HepG2 (cell line): ENCODE data around the gene PRDX3. TPM values are rescaled to one million over a fixed set of nuclear protein-coding genes. Genes with fewer than 3 reads are reported as not detected.

ENCODE experiments used
- AGO1 ChIP-seq: fragments of 200-400 bp; formaldehyde crosslinking; IDR thresholded peaks from 2 replicates; pipeline ENCODE4 v1.6.1; 2017; ENCODE audit warnings: mild to moderate bottlenecking, low read depth, low read length, moderate library complexity; ENCODE audit not compliant: poor library complexity, severe bottlenecking
- ARHGAP35 ChIP-seq: sonication (generic); formaldehyde crosslinking; IDR thresholded peaks from 2 replicates; pipeline ENCODE4 v1.9.0; 2022; ENCODE audit warnings: mild to moderate bottlenecking, inconsistent platforms, moderate library complexity, missing genetic modification reagents, borderline replicate concordance
- ARID3A ChIP-seq: IDR thresholded peaks from 2 replicates; pipeline ENCODE4 v1.6.1; 2012; ENCODE audit warnings: low read depth, low read length, improper control_type of control experiment
- ASH2L ChIP-seq: fragments of 300-600, 200-600 bp; sonication (generic); IDR thresholded peaks from 2 replicates; pipeline ENCODE4 v1.7.0; 2017; ENCODE audit warnings: low read depth, mild to moderate bottlenecking, moderate library complexity, mixed read lengths, low read length; ENCODE audit not compliant: insufficient read length
- CBX2 ChIP-seq, 2 experiments: fragments of 200-600 bp in 1 of 2; sonication (generic); formaldehyde crosslinking in 1 of 2; IDR thresholded peaks; 2 replicates each; pipeline versions ENCODE4 v1.7.0 to v1.8.1; 2018 to 2022; ENCODE audit warnings: low read depth in 2 of 2, low read length in 1 of 2, mild to moderate bottlenecking in 1 of 2, missing genetic modification reagents in 1 of 2
- CENPT ChIP-seq: sonication (generic); formaldehyde crosslinking; IDR thresholded peaks from 2 replicates; pipeline ENCODE4 v1.8.0; 2022; ENCODE audit warnings: low read depth, mild to moderate bottlenecking, moderate library complexity, missing genetic modification reagents
- FOXJ3 ChIP-seq: sonication (generic); formaldehyde crosslinking; IDR thresholded peaks from 2 replicates; pipeline ENCODE4 v1.4.0; 2020; ENCODE audit warnings: missing genetic modification reagents, mild to moderate bottlenecking, borderline replicate concordance
- FOXK1 ChIP-seq: sonication (generic); formaldehyde crosslinking; IDR thresholded peaks from 2 replicates; pipeline ENCODE4 v1.4.0; 2020; ENCODE audit warnings: low read depth, missing genetic modification reagents, borderline replicate concordance
- KDM4B ChIP-seq: sonication (generic); formaldehyde crosslinking; IDR thresholded peaks from 2 replicates; pipeline ENCODE4 v1.4.0; 2020; ENCODE audit warnings: missing genetic modification reagents
- MXD1 ChIP-seq: sonication (generic); formaldehyde crosslinking; IDR thresholded peaks from 2 replicates; pipeline ENCODE4 v1.4.0; 2020; ENCODE audit warnings: mild to moderate bottlenecking, missing genetic modification reagents
- POGZ ChIP-seq: sonication (generic); formaldehyde crosslinking; IDR thresholded peaks from 2 replicates; pipeline ENCODE4 v1.4.0; 2020; ENCODE audit warnings: mild to moderate bottlenecking, missing genetic modification reagents
- SMAD1 ChIP-seq: sonication (generic); formaldehyde crosslinking; IDR thresholded peaks from 2 replicates; pipeline ENCODE4 v1.4.0; 2020; ENCODE audit warnings: missing genetic modification reagents, low read depth, mild to moderate bottlenecking, borderline replicate concordance
- SNAI1 ChIP-seq: sonication (generic); formaldehyde crosslinking; IDR thresholded peaks from 2 replicates; pipeline ENCODE4 v1.5.0; 2020; ENCODE audit warnings: mild to moderate bottlenecking, missing genetic modification reagents, borderline replicate concordance
- THAP8 ChIP-seq: sonication (generic); formaldehyde crosslinking; IDR thresholded peaks from 2 replicates; pipeline ENCODE4 v1.5.1; 2020; ENCODE audit warnings: missing genetic modification reagents, mild to moderate bottlenecking, borderline replicate concordance
- ZNF326 ChIP-seq: sonication (generic); formaldehyde crosslinking; IDR thresholded peaks from 2 replicates; pipeline ENCODE4 v1.4.0; 2020; ENCODE audit warnings: missing genetic modification reagents, borderline replicate concordance
- ZNF891 ChIP-seq: sonication (generic); formaldehyde crosslinking; IDR thresholded peaks from 2 replicates; pipeline ENCODE4 v1.5.0; 2020; ENCODE audit warnings: mild to moderate bottlenecking, missing genetic modification reagents
- ZSCAN31 ChIP-seq: sonication (generic); formaldehyde crosslinking; IDR thresholded peaks from 2 replicates; pipeline ENCODE4 v1.5.0; 2020; ENCODE audit warnings: low read depth, mild to moderate bottlenecking, missing genetic modification reagents
- ZZZ3 ChIP-seq: sonication (generic); formaldehyde crosslinking; IDR thresholded peaks from 2 replicates; pipeline ENCODE4 v1.4.0; 2020; ENCODE audit warnings: missing genetic modification reagents, mild to moderate bottlenecking, borderline replicate concordance
- polyA plus RNA-seq, 8 experiments: library from polyadenylated mRNA; depleted of rRNA in 3 of 8; stranded (reverse) in 7 of 8; unstranded in 1 of 8; fragments of >200 nt; fragmentation: Illumina TruSeq in 4 of 8; extraction: Trizol in 4 of 8; gene quantifications; 2 replicates each; pipeline versions ENCODE4 v1.2.1 to v1.2.3, GENCODE V29; 2011 to 2016; ENCODE audit warnings: low read depth in 4 of 8, missing spikeins in 1 of 8, mixed read lengths in 1 of 8; ENCODE audit not compliant: insufficient read depth in 1 of 8
- total RNA-seq, 5 experiments: library from RNA; depleted of rRNA; stranded (reverse); fragments of >200 nt; fragmentation: Illumina TruSeq; extraction: Trizol; gene quantifications; 2 replicates each; pipeline ENCODE4 v1.2.3, GENCODE V29; 2016; ENCODE audit warnings: low read depth in 1 of 5
- TF ChIP-seq, protein P1 (sequence below): IDR thresholded peaks from 2 replicates; pipeline ENCODE4 v1.6.1; 2018; ENCODE audit warnings: missing genetic modification reagents, mild to moderate bottlenecking, missing compliant biosample characterization
- TF ChIP-seq, protein P2 (sequence below): sonication (generic); formaldehyde crosslinking; IDR thresholded peaks from 2 replicates; pipeline ENCODE4 v1.5.1; 2020; ENCODE audit warnings: mild to moderate bottlenecking, moderate library complexity, missing genetic modification reagents

Gene PRDX3
- total and polyA plus RNA-seq, 2 of the 13 experiments (the other 11 are each of a cell fraction or from before 2014, with no cell fraction given) = 407 to 565 TPM

DNA sequence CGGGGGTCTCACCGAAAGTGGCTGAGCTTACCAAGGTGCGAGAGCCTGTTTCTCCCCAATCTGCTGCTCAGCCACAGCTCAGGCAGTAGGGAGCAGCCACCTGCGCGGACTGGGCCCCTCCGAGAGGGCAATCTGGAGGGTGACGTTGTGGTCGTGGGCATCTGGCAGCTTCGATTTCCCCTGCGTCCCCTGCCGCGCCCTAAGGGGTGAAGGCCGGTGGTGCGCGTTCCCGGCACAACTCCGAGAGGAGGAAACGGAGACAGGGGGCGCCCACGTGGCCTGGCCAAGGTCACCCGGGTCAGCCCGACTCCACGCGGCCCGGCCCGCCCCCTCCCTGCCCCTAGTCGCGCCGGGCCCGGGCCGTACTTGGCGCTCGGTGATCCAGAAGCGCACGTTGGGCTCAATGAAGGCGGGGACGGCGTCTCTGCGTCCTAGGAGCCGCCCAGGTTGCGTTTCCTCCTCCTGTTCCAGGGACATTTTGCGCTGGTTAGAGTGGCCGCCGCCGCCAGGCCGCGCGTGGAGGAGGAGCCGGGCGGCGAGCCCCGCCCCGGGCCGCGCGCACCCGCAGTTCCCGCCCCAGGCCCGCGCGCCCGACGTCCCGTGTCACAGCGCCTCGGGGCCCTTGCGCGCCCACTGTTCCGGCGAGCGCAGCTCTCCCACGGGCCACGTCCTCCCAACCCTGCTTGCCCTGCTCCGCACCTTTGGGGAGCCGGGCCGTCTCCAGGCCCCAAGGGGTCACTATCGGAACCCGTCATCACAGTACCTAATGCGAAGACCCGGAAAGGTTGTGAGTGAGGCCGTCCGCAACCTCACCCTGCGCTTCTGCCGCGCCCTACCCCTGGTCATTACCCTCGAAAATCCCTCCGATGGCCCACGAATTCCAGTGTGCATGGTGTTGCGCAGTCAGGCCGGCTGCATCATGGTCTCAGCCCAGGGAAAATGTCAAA lies 13.2 kb downstream of the PRDX3 start, which contains the start of gene SFXN4 (continued):
- 0 out of 2 replicates have a peak, but pooled peaks have one; percentile 43 for TF ChIP-seq SMAD1 (CRISPR knock-in tag)
- TF ChIP-seq FOXK1 (CRISPR knock-in tag) = peak; percentile 43; the same call in 1 of the 2 replicates
- peak; percentile 89 for TF ChIP-seq ZNF891 (CRISPR knock-in tag)
- peak; percentile 26; the same call in 1 of the 2 replicates for TF ChIP-seq SNAI1 (CRISPR knock-in tag)
- TF ChIP-seq ARID3A = no peak
- 0 out of 2 replicates have a peak, but pooled peaks have one; percentile 80 for TF ChIP-seq THAP8
- peak; percentile 97; the same call in 1 of the 2 replicates for TF ChIP-seq MXD1 (CRISPR knock-in tag)
- TF ChIP-seq, protein P1, sequence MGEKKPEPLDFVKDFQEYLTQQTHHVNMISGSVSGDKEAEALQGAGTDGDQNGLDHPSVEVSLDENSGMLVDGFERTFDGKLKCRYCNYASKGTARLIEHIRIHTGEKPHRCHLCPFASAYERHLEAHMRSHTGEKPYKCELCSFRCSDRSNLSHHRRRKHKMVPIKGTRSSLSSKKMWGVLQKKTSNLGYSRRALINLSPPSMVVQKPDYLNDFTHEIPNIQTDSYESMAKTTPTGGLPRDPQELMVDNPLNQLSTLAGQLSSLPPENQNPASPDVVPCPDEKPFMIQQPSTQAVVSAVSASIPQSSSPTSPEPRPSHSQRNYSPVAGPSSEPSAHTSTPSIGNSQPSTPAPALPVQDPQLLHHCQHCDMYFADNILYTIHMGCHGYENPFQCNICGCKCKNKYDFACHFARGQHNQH (CRISPR knock-in tag) = peak; percentile 63
- TF ChIP-seq CBX2 (IDR thresholded peaks at IDR 0.05; ENCODE audit: low read depth, low read length) = no peak
- TF ChIP-seq CBX2 (CRISPR knock-in tag; IDR thresholded peaks at IDR 0.05; ENCODE audit: low read depth) = no peak
- no peak for TF ChIP-seq FOXJ3 (CRISPR knock-in tag)
- 0 out of 2 replicates have a peak, but pooled peaks have one; percentile 21 for TF ChIP-seq KDM4B (CRISPR knock-in tag)
- no peak for TF ChIP-seq ZZZ3
- TF ChIP-seq AGO1 = peak; percentile 44
- TF ChIP-seq ARHGAP35 = no peak
- TF ChIP-seq ZNF326 (CRISPR knock-in tag) = no peak
- TF ChIP-seq ASH2L = peak; percentile 81
- no peak; the same call in 1 of the 2 replicates for TF ChIP-seq ZSCAN31
- TF ChIP-seq POGZ (CRISPR knock-in tag) = peak; percentile 54; the same call in 1 of the 2 replicates
- 0 out of 2 replicates have a peak, but pooled peaks have one; percentile 16 for TF ChIP-seq CENPT (CRISPR knock-in tag)
- TF ChIP-seq, protein P2, sequence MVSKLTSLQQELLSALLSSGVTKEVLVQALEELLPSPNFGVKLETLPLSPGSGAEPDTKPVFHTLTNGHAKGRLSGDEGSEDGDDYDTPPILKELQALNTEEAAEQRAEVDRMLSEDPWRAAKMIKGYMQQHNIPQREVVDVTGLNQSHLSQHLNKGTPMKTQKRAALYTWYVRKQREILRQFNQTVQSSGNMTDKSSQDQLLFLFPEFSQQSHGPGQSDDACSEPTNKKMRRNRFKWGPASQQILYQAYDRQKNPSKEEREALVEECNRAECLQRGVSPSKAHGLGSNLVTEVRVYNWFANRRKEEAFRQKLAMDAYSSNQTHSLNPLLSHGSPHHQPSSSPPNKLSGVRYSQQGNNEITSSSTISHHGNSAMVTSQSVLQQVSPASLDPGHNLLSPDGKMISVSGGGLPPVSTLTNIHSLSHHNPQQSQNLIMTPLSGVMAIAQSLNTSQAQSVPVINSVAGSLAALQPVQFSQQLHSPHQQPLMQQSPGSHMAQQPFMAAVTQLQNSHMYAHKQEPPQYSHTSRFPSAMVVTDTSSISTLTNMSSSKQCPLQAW (CRISPR knock-in tag) = 0 out of 2 replicates have a peak, but pooled peaks have one; percentile 24
